Stimulated activated CD8-positive, alpha-beta memory T cell treated with anti-CD3 and anti-CD28 coated beads, Interleukin-12 subunit alpha, Interleukin-12 subunit beta, amount 100 ng/mL, for 1 hour (primary cell): ENCODE data around the gene KCNA1.

Source experiments
- DNase-seq: peaks from one replicate; pipeline ENCODE4 v3.0.0-alpha.2; 2020; ENCODE audit warnings: low read depth

The KCNA1 gene

DNA sequence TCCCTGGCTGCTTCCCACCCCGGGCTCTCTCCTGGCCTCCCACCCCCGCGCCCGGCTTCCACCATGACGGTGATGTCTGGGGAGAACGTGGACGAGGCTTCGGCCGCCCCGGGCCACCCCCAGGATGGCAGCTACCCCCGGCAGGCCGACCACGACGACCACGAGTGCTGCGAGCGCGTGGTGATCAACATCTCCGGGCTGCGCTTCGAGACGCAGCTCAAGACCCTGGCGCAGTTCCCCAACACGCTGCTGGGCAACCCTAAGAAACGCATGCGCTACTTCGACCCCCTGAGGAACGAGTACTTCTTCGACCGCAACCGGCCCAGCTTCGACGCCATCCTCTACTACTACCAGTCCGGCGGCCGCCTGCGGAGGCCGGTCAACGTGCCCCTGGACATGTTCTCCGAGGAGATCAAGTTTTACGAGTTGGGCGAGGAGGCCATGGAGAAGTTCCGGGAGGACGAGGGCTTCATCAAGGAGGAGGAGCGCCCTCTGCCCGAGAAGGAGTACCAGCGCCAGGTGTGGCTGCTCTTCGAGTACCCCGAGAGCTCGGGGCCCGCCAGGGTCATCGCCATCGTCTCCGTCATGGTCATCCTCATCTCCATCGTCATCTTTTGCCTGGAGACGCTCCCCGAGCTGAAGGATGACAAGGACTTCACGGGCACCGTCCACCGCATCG is 1.8 kb downstream of the KCNA1 start:
- no peak for DNase-seq

- DNase-seq = no peak
Observed at GRCh38 chr12:4914720-4915119, 5.0 kb downstream of the KCNA1 start.

DNA sequence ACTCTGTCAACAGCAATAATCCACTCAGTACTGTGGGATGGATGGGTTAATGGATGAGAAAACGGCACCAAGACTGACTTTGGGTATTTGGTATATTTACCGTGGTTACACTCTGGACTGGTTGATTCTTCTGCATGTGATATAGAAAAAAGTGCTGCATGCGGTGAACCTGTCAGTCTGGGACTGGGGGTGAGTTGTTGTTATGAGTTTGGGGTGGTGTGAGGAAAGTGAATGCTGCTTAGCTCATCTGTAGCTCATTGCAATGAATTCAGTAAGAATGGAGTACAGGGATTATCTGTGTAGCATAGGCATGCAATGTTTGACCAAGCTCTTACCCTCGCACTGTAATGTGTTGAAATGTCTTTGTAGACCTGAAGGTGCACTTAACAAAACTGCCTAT is 6.0 kb downstream of the KCNA1 start:
- DNase-seq = no peak

GRCh38 chr12:4918950-4919660 is 9.4 kb downstream of the KCNA1 start:
- DNase-seq = no peak

DNA sequence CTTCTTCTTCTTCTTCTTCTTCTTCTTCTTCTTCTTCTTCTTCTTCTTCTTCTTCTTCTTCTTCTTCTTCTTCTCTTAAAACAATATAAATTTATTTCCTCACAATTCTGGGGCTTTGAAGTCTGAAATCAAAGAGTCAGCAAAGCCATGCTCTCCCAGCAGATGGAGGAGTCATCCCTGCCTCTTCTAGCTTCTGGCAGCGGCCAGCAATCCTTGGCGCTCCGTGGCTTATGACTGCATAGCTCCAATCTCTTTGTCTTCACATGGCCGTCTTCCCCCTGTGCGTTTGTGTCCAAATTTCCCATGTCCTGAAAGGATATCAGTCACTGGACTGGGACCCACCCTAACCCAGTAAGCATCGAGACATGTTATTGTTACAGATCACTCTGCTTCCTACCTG is 22.9 kb downstream of the KCNA1 start:
- no peak for DNase-seq

- DNase-seq = no peak
Observed at GRCh38 chr12:4933411-4933810, 23.7 kb downstream of the KCNA1 start.

DNA sequence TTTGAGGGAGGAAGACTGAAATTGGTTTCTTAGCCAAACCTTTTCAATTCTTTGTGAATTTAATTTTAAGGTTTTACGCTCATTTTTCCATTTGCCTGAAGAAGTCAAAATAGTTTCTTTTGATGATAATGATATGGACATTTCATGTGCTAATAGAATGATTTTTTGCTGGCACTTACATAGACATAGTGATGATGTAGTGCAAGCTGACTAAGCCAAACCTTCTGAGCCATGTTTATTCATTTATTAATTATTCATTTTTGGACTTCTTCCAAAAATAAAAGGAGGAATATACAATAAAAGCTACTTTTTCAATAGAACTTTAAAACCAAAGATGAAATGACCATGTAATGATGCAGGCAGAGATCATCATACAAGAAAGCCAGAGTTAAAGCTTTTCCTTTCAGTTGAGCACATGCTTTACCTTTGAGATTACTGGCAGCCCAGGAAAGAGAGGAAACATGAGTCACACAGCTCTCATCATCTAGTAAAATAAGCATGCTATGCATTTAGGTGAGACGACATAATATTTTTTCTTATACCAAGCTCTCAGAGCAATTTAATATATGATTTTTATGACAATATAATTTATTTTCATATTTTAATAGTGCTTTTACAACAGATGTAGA is 24.8 kb downstream of the KCNA1 start:
- no peak for DNase-seq

DNA sequence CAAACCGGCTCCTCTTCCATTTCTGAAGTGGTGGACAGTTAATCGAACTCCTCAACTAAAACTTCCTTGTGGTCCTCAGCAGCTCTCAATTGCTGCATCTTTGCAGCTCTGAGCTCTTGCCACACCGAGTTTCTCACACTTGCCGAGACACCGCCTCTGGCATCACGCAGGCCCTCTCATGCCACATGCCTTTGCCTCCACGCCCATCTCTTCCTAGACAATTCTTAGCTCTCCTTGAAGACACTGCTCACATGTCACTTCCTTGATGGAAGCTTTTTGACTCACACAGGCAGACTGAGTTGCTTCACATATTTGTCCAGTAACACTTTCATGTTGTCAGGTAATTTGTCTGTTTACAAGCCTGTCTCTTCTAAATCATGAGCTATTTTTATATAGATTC is 29.2 kb downstream of the KCNA1 start:
- DNase-seq = no peak

DNA sequence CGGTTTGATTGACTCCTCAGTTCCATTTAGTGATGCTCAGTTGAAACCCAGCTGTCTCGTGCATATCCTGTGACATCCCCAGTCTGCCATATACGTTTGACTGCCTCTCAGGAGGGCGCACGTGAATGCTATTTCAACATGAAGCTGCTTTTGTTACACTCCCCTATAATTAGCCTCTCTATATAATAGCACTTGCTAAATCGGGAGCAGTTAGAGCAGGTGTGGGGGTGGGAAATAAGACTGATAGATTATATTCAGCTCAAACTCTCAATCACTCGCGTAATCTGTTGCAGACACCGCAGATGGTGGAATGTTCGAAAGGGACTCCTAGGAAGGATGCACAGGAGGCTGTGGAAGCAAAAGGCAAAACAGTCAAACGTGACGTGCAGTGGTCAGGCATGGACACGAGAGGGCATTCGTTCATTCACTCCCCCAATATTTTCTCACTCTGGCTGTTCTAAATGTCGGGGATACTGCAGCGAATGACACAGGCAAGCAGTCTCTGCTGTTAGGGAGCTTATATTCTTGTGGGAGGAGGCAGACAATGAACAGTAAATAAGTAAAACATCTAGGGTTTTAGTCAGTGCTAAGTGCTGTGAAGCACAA is 29.8 kb downstream of the KCNA1 start:
- DNase-seq = no peak

GRCh38 chr12:4943067-4943937 is 33.6 kb downstream of the KCNA1 start:
- no peak for DNase-seq

- DNase-seq = no peak
Observed at GRCh38 chr12:4943938-4944284, 34.2 kb downstream of the KCNA1 start.

DNA sequence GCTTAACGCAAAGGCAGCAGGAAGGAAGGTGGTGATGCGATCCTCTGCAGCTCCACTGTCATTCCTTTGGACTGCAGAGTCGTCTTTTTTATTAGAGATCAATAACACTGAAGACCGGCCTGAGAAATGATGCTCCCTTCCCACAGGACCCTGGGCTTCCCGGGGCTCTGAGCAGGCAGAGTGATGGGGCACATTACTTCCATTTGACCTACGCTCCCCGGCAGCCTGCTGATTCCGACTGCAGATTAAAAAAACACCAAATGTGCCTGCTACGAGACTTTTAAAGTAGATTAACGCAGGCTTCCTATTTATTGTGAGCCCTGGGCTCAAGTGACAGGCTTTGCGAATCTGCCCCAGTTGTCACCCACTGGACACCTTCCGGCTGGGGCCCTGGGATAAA is 37.5 kb downstream of the KCNA1 start:
- DNase-seq = no peak

DNA sequence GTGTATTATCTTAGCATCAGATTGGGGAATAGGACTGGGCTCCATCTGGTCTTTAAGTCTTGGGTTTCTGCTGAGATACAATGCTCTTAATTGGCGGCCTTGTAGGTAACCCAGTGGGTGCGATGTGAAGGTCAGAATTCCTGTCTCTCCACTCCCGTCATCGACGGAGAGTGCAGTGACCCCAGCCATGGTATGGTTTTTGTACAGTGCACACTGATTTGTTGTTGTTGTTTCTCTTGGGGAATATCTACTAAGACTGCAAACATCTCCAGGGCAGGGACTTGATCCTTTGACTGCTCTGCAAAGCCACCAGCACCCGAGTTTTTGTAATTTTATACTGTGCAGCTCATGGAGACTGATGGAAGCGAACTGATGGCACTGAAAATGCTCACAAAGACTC is 41.4 kb downstream of the KCNA1 start:
- DNase-seq = no peak

- no peak for DNase-seq
Observed at GRCh38 chr12:4951601-4952000, 41.9 kb downstream of the KCNA1 start.

DNA sequence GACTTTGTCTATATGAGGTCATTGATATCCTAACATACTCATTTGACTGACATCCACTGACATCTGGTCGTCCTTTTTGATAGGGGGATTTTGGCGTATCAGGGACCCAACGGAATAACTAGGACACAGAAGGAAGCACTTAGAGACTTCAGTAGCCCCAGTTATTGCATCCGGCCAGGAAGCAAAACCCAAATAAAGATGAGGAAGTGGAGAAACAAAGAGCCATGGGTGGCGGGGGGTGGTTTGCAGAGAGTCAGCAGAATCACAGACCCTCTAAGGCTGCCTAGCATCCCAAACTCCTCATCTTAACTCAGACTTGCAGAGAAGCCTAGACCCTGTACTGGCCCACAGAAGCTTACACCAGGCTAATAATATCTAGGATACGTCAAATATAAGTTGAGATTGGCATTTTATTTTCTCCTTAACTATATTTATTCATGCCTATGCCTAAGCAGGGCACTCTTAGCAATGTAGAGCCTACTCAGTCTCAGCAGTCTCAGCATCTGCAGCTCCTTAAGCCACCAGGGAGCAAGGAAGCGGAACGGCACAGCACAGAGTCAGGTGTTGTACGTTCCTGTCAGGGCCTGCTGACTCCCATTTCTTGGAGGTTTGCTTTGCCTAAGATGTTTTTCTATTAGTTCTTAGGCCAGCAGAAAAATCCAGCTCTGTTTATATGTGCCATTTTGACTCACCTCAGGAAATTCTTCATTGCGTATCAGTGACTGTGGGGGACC is 45.1 kb downstream of the KCNA1 start:
- DNase-seq = no peak

DNA sequence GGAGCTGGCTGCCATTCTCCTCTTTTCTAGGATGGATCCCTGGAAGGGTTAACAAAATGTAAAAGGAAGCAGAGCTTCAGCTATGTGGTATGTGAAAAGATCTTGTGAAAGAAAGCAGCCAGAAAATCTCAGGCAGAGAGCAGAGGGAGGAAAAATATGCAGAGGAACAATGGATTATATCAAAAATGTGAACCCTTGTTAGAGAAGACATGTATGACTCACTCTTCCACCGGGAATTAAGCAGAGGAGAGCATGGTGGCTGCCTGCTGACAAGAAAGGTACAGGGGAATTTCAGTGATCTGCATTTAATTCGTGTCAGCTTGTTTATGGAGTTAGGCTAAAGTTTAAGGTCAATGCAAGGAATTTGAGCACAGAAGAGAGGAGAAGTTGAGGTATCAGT is 46.3 kb downstream of the KCNA1 start:
- no peak for DNase-seq

DNA sequence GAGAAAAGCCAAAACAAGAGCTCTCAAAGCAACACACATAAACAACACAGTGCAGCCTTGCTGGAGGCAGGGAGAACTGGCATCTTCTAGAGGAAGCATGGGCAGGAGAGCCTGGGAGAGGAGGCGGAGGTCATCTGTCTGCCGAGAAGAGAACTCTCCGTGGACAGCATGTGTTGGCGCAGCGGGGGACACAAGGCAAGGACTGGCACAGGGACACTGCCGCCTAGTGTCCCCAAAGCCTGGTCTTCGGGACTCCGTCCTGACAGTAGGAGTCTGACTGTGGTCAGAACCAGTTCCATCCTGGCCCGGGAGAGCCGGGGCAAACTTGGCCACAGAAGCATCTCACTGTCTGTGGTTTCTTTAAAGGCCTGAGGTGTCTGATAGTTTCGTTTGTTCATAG is 47.3 kb downstream of the KCNA1 start:
- no peak for DNase-seq

- DNase-seq = no peak
Observed at GRCh38 chr12:4957761-4958160, 48.1 kb downstream of the KCNA1 start.

GRCh38 chr12:4958697-4959375 is 49.1 kb downstream of the KCNA1 start:
- no peak for DNase-seq

- no peak for DNase-seq
Observed at GRCh38 chr12:4959381-4959780, 49.7 kb downstream of the KCNA1 start.

- no peak for DNase-seq
Observed at GRCh38 chr12:4960030-4960429, 50.3 kb downstream of the KCNA1 start.
